ENCODE data around the gene PAPSS1. TPM values are rescaled to one million over a fixed set of nuclear protein-coding genes. Genes with fewer than 3 reads are reported as not detected.

The PAPSS1 gene
- total and polyA plus RNA-seq, 2 experiments from 2014 or later: 72.0 to 85.8 TPM

GRCh38 chr4:107631560-107631959 is 88.5 kb downstream of the PAPSS1 start:
- Mint-ChIP-seq H3K27ac (no peak overlapping the region), H3K27me3 (ENCODE audit: insufficient read depth, low read depth, poor library complexity) (peaks cover 2% of the 10 kb centered on the region), H3K4me1 (no peaks in the 10 kb centered on the region), H3K4me3 (no peak overlapping the region), H3K36me3 (ENCODE audit: low read depth) (peaks cover 6% of the 10 kb centered on the region), H3K9me3 (no peaks in the 10 kb centered on the region)
- ATAC-seq (no peak), DNase-seq (ENCODE audit: low spot score) (no peak)
- no peak overlapping the region for H3K4me2 ChIP-seq
- H3K9me2 ChIP-seq (ENCODE audit: insufficient read depth): no peaks in the 10 kb centered on the region
- H3K36me3 ChIP-seq (ENCODE audit: insufficient read depth): no peaks in the 10 kb centered on the region
- no peaks in the 10 kb centered on the region for H3K79me2 ChIP-seq (replicated peaks; ENCODE audit: insufficient read depth)
- no peak overlapping the region for H2AFZ ChIP-seq
- H3K27me3 ChIP-seq (ENCODE audit: insufficient read depth): no peaks in the 10 kb centered on the region
- H3K27ac ChIP-seq (ENCODE audit: low read depth): no peak overlapping the region
- no peak overlapping the region for H3K4me3 ChIP-seq
- TF ChIP-seq JUNB (IDR thresholded peaks at IDR 0.05; ENCODE audit: unreplicated experiment): no peak
- TF ChIP-seq ZNF331 (CRISPR knock-in tag; IDR thresholded peaks at IDR 0.05; ENCODE audit: low read depth): no peak
- TF ChIP-seq, protein P1, sequence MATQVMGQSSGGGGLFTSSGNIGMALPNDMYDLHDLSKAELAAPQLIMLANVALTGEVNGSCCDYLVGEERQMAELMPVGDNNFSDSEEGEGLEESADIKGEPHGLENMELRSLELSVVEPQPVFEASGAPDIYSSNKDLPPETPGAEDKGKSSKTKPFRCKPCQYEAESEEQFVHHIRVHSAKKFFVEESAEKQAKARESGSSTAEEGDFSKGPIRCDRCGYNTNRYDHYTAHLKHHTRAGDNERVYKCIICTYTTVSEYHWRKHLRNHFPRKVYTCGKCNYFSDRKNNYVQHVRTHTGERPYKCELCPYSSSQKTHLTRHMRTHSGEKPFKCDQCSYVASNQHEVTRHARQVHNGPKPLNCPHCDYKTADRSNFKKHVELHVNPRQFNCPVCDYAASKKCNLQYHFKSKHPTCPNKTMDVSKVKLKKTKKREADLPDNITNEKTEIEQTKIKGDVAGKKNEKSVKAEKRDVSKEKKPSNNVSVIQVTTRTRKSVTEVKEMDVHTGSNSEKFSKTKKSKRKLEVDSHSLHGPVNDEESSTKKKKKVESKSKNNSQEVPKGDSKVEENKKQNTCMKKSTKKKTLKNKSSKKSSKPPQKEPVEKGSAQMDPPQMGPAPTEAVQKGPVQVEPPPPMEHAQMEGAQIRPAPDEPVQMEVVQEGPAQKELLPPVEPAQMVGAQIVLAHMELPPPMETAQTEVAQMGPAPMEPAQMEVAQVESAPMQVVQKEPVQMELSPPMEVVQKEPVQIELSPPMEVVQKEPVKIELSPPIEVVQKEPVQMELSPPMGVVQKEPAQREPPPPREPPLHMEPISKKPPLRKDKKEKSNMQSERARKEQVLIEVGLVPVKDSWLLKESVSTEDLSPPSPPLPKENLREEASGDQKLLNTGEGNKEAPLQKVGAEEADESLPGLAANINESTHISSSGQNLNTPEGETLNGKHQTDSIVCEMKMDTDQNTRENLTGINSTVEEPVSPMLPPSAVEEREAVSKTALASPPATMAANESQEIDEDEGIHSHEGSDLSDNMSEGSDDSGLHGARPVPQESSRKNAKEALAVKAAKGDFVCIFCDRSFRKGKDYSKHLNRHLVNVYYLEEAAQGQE (IDR thresholded peaks at IDR 0.05; ENCODE audit: unreplicated experiment): no peak
- TF ChIP-seq NANOG (IDR thresholded peaks at IDR 0.05; ENCODE audit: borderline replicate concordance): no peak
- no peak for TF ChIP-seq CREB1 (CRISPR knock-in tag; IDR thresholded peaks at IDR 0.05; ENCODE audit: low read depth)
- TF ChIP-seq, protein P2, sequence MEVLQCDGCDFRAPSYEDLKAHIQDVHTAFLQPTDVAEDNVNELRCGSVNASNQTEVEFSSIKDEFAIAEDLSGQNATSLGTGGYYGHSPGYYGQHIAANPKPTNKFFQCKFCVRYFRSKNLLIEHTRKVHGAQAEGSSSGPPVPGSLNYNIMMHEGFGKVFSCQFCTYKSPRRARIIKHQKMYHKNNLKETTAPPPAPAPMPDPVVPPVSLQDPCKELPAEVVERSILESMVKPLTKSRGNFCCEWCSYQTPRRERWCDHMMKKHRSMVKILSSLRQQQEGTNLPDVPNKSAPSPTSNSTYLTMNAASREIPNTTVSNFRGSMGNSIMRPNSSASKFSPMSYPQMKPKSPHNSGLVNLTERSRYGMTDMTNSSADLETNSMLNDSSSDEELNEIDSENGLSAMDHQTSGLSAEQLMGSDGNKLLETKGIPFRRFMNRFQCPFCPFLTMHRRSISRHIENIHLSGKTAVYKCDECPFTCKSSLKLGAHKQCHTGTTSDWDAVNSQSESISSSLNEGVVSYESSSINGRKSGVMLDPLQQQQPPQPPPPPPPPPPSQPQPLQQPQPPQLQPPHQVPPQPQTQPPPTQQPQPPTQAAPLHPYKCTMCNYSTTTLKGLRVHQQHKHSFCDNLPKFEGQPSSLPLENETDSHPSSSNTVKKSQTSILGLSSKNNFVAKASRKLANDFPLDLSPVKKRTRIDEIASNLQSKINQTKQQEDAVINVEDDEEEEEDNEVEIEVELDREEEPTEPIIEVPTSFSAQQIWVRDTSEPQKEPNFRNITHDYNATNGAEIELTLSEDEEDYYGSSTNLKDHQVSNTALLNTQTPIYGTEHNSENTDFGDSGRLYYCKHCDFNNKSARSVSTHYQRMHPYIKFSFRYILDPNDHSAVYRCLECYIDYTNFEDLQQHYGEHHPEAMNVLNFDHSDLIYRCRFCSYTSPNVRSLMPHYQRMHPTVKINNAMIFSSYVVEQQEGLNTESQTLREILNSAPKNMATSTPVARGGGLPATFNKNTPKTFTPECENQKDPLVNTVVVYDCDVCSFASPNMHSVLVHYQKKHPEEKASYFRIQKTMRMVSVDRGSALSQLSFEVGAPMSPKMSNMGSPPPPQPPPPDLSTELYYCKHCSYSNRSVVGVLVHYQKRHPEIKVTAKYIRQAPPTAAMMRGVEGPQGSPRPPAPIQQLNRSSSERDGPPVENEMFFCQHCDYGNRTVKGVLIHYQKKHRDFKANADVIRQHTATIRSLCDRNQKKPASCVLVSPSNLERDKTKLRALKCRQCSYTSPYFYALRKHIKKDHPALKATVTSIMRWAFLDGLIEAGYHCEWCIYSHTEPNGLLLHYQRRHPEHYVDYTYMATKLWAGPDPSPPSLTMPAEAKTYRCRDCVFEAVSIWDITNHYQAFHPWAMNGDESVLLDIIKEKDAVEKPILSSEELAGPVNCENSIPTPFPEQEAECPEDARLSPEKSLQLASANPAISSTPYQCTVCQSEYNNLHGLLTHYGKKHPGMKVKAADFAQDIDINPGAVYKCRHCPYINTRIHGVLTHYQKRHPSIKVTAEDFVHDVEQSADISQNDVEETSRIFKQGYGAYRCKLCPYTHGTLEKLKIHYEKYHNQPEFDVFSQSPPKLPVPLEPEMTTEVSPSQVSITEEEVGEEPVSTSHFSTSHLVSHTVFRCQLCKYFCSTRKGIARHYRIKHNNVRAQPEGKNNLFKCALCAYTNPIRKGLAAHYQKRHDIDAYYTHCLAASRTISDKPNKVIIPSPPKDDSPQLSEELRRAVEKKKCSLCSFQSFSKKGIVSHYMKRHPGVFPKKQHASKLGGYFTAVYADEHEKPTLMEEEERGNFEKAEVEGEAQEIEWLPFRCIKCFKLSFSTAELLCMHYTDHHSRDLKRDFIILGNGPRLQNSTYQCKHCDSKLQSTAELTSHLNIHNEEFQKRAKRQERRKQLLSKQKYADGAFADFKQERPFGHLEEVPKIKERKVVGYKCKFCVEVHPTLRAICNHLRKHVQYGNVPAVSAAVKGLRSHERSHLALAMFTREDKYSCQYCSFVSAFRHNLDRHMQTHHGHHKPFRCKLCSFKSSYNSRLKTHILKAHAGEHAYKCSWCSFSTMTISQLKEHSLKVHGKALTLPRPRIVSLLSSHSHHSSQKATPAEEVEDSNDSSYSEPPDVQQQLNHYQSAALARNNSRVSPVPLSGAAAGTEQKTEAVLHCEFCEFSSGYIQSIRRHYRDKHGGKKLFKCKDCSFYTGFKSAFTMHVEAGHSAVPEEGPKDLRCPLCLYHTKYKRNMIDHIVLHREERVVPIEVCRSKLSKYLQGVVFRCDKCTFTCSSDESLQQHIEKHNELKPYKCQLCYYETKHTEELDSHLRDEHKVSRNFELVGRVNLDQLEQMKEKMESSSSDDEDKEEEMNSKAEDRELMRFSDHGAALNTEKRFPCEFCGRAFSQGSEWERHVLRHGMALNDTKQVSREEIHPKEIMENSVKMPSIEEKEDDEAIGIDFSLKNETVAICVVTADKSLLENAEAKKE (CRISPR knock-in tag; IDR thresholded peaks at IDR 0.05): no peak
- no peak for TF ChIP-seq EZH2phosphoT487 (IDR thresholded peaks at IDR 0.05; ENCODE audit: unreplicated experiment)
- TF ChIP-seq EZH2 (IDR thresholded peaks at IDR 0.05; ENCODE audit: low read depth, unreplicated experiment): no peak
- TF ChIP-seq STAT1 (IDR thresholded peaks at IDR 0.05; ENCODE audit: unreplicated experiment): no peak
- no peak for TF ChIP-seq ETS1 (IDR thresholded peaks at IDR 0.05)
- no peaks in the 10 kb centered on the region for H3K4me1 ChIP-seq (ENCODE audit: insufficient read depth)
- no peaks in the 10 kb centered on the region for H4K20me1 ChIP-seq (replicated peaks; ENCODE audit: insufficient read depth)
- H3F3A ChIP-seq (replicated peaks; ENCODE audit: low read depth): no peaks in the 10 kb centered on the region
